DLD1 (cell line): ENCODE measurements around the gene RAPH1.

Experiments
- in situ Hi-C: cut with HindIII; loops from 2 replicates; pipeline ENCODE4 v1.10.0; 2017; ENCODE audit warnings: low sequenced_read_pairs

RAPH1 gene

GRCh38 chr2:203489531-203489930 lies 45.6 kb downstream of the RAPH1 start:
- in situ Hi-C loops, result no loop called here

- in situ Hi-C loops, result no loop called here
Measured at GRCh38 chr2:203484266-203485112, 50.6 kb downstream of the RAPH1 start.

- in situ Hi-C loops, result no loop called here
Measured at GRCh38 chr2:203480623-203481022, 54.5 kb downstream of the RAPH1 start.

- in situ Hi-C loops, result no loop called here
Measured at GRCh38 chr2:203476881-203477280, 58.2 kb downstream of the RAPH1 start.

- in situ Hi-C loops, result no loop called here
Measured at GRCh38 chr2:203471323-203471722, 63.8 kb downstream of the RAPH1 start.

GRCh38 chr2:203470371-203470770 lies 64.7 kb downstream of the RAPH1 start:
- in situ Hi-C loops, result no loop called here

GRCh38 chr2:203469546-203469945 lies 65.6 kb downstream of the RAPH1 start:
- in situ Hi-C loops, result no loop called here

GRCh38 chr2:203463266-203463678 lies 71.8 kb downstream of the RAPH1 start:
- in situ Hi-C loops, result no loop called here

GRCh38 chr2:203462308-203462707 lies 72.8 kb downstream of the RAPH1 start:
- in situ Hi-C loops, result no loop called here

GRCh38 chr2:203461746-203462145 lies 73.4 kb downstream of the RAPH1 start:
- in situ Hi-C loops, result no loop called here

- in situ Hi-C loops, result no loop called here
Measured at GRCh38 chr2:203455209-203455608, 79.9 kb downstream of the RAPH1 start.

GRCh38 chr2:203453858-203454451 lies 81.1 kb downstream of the RAPH1 start:
- in situ Hi-C loops, result no loop called here

- in situ Hi-C loops, result no loop called here
Measured at GRCh38 chr2:203451689-203452088, 83.4 kb downstream of the RAPH1 start.

- in situ Hi-C loops, result no loop called here
Measured at GRCh38 chr2:203451011-203451410, 84.1 kb downstream of the RAPH1 start.

GRCh38 chr2:203450561-203450960 lies 84.5 kb downstream of the RAPH1 start:
- in situ Hi-C loops, result no loop called here

- in situ Hi-C loops, result no loop called here
Measured at GRCh38 chr2:203446780-203447179, 88.3 kb downstream of the RAPH1 start.

- in situ Hi-C loops, result no loop called here
Measured at GRCh38 chr2:203446071-203446481, 89.0 kb downstream of the RAPH1 start.

GRCh38 chr2:203444738-203445137 lies 90.4 kb downstream of the RAPH1 start:
- in situ Hi-C loops, result no loop called here

- in situ Hi-C loops, result no loop called here
Measured at GRCh38 chr2:203442463-203442862, 92.6 kb downstream of the RAPH1 start.

- in situ Hi-C loops, result no loop called here
Measured at GRCh38 chr2:203441463-203441862, 93.6 kb downstream of the RAPH1 start.

- in situ Hi-C loops, result no loop called here
Measured at GRCh38 chr2:203440671-203441070, 94.4 kb downstream of the RAPH1 start.

- in situ Hi-C loops, result no loop called here
Measured at GRCh38 chr2:203438528-203438927, 96.6 kb downstream of the RAPH1 start.
